RPMI8226 (cell line): ENCODE measurements around the gene NPHP4.
"Not testable (repeated sequence)": the region's sequence is repeated elsewhere in the genome, so short reads cannot be mapped to it uniquely, and the experiment has no call there.

Experiments
- DNase-seq: peaks from one replicate; pipeline ENCODE4 v3.0.0-alpha.2; 2015

Gene NPHP4

DNA sequence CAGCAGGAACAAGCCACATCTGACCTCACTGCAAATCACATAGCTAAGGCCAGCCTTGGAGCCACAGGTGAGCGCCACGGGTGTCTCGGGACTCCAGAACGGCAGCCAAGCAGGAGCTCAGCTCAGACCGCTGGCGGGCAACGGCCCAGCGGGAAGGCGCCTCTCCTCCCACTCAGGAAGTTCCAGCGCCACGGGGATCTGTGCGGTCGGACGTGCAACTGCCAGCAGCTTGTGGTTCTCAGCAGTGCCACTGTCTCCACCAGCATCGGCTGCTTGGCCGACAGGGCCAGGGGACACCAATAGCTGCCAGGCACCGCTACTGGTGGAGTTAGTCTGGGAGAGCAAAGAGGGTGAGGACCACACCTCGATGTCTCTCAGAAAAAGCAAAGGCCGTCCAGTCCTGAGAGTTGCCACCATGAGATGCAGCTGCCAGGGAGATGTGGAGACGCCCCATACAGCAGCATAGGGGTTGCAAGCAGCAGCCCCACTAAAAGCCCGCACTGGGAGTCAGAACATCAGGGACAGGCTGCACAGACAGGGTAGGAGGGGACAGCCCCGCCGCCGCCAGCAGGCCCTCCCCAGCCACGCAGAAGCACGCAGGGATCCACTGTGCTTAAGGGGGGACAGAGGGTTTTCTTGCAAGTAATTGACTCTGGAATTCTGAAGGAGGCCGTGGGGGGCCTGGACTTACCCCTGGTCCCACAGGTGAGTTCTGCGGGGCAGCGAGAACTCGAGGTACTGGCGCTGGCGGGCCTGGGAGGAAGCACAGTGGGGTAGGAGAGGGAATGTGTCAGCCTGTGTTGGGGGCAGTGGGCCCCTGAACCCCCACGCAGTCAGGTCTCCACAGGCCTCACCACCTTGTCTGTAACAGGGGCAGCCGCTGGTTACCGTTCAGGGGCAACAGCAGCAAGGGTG is 83.5 kb downstream of the NPHP4 start:
- DNase-seq: no peak

GRCh38 chr1:5907966-5908365 is 84.3 kb downstream of the NPHP4 start:
- no peak for DNase-seq

- DNase-seq: no peak
Observed at GRCh38 chr1:5907386-5907785, 84.8 kb downstream of the NPHP4 start.

DNA sequence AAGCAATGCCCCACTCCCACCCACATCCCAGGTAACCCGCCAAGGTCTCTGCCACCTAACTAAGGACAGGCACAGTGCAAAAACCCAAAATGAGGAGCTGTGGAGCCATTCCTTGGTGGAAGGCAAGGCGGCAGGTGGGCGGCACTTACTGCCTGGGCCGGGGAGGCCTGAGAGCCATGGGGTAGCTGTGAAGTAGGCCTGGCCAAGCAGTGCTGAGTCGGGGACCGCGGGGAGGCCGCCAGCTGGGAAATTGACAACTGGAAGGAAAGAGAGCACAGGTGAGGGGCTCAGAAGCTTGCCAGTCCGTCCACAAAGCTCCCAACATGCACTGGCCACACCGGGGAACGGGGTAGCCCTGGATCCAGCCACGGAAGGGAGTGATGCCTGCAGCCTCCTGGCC is 85.3 kb downstream of the NPHP4 start:
- DNase-seq: no peak

- DNase-seq: no peak
Observed at GRCh38 chr1:5906116-5906515, 86.1 kb downstream of the NPHP4 start.

DNA sequence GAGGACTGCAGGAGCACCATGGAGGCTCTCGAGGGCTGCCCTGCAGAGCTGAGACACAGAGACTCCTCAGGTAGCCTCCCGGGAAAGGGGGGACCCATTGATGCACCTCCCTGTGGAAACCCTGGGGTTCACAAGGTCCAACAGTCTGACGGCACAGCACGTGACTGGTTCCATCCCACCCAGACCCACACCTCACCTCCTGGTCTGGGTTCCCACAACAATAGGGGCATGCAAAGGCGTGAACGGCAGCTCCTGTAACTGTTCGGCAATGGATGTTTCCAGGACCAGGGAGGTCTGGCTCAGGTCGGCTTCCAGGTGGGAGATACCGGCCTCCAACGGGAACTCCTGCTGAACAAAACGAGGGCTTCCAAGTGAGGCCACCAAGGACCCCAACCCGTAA is 86.8 kb downstream of the NPHP4 start:
- no peak for DNase-seq

GRCh38 chr1:5904551-5904950 is 87.7 kb downstream of the NPHP4 start:
- DNase-seq: no peak

DNA sequence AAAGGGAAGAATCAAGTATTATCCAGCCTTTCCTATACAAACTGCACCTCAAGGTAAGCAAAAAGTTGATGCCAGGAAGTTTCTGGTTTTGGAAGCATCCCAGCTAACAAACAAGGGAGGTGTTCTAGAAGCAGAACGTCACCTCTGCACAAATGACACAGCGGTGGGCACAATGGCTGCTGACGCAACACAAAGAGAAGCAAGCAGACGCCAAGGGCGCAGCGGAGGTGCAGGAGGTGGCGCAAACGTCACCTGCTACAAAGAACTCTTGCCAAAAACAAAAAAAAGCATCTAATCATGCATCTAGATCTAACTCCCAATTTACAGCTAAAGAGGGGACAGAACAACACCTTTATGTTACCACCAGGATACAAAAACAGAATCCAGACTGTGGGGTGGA is 88.5 kb downstream of the NPHP4 start:
- DNase-seq: no peak

DNA sequence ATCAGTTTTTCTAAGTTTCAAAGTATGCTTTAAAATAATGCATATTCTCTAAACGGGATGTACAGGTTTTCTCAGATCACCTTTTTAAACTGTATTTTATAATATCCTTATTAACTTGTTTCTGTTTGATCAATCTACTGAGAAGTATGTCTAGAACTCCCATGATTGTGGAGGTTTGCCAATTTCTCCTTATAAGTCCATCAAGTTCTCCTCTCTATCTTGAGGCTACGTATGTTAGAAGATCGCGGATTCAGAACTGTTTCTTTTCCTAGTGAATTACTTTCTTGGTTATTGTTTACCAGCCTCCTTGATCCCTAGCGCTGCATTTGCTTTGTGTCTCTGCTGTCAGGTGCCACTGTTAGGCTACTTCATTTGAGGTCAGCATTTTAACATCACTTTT is 89.2 kb downstream of the NPHP4 start:
- no peak for DNase-seq

DNA sequence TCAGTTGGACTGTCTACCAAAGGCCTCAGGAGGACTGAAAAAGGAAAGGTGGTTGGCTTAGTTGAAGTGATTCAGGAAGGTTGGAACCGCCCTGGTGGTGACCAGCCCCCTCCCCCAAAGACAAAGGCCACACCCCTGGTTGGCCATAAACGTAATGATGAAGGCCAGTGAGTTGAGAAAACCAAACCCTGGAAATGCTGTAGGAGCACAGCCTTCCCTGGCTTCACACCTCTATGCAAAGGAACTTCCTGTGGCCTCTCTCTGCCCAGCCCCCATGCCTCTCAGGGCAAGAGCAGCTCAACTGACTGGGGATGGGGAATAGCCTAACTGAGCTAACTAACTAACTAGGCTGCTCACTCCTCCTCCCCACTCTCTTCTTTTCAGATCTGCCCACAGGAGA is 90.4 kb downstream of the NPHP4 start:
- no peak for DNase-seq

DNA sequence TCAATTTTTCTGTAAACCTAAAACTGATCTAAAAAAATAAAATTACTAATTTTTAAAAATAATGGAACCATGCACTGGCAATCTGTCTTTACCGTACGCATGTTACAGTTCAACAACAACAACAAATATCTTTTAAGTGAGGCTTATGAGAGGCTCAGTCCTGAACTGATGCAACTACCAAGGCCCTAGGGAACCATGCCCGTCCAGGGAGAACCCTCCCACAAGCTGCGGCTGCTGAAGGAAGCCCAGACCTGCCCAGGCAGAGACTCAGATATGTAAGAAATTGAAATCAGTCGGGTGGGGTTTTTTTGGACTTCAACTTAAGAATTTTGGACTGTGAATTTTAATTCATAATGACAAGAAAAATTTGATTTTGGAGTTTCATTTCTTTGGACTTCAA is 91.1 kb downstream of the NPHP4 start:
- DNase-seq: no peak

DNA sequence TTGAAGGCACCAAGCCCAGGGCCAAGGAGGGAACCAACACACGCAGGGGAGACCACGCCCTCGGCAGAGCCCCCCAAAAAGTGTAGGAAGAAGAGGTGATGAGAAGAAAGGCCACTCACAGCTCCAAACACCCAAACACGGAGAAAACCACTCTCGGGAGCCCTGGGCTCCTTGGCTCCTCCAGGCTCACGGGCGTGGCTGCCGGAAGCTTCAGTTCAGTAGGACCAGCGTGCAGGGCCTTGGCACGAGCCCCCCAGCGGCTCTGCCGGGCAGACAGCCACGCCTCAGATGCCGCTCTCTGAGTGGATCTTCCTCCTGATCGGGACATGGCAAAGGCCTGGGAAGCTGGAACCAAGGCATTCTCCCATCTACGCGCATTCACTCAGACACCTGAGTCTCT is 94.0 kb downstream of the NPHP4 start:
- no peak for DNase-seq

DNA sequence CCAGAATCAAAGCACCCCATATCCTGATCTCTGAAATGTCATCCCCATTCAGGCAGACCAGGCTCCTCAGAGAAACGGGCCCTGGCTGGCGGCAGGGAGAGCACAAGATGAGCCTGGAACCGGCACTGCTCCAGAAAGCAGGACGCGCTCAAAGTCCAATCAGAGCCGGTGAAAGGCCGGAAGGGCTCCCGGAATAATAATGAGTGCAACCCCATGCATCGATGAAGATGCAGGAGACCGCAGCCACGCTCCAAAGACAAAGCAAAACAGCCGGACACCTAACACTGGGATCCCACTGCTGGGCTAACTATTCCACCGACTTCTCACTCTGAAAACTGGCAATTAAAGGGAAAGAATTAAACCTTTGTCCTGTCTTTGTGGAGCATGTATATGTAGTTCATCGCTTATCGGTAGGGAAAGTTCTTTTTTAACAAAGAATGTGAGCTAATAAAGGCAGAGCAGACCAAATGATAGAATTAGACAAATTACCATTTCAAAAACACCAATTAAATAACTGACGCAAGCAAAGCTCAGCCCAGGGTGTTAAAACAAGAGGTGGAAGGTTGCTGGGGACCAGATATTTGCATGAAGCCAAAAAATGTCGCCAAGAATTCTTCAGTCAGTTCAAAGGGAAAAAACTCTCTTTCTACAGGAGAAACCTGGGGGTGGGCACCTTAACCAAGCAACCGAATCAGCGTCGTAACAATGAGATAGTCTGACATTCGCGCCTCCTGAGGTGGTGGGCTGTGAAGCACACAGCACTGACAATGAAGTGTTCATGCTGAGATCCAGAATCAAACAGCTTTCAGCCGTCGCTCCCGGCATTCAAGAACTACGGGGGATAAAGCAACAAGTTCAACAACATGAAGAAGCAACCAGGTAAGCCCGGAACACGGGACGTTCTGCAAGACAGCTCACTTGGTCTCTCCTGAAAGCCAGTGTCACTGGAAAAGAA is 95.2 kb downstream of the NPHP4 start:
- DNase-seq: no peak

DNA sequence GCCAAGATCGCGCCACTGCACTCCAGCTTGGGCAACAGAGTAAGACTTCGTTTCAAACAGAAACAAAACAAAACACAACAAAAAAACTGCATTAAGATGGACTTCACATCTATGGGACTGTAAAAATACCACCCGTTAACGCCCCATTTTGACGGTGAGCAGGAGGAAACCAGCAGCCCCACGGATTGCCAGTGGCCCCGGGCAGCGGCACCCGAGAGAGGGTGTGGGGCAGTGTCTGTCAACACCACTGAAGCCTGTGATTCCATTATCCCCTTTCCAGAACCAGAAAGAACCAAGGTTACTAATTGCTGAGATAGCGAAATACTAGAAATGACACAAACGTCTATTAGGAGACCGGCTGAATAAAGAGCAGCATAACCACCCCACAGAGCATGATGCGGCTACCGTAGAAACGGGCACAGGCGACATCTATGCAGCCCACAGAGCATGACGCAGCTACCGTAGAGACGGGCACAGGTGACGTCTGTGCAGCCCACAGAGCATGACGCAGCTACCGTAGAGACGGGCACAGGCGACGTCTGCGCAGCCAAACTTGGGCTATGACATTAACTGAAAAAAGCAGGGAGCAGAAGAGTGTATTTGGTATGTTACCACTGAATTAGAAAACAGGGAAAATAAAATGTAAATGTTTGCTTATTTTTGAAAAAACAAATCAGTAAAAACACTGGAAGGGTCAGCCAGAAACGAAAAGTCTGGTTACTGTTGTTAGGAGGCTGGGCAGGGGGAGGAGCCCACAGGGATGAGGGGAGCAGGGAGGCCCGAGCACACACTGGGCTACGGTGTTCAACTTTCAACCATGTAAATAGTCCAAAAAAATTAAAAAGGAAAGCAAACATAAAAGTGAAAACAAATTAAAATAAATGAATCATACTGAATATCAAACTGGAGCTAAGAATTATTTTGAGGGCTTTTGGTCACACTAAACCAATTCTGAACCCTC is 96.5 kb downstream of the NPHP4 start:
- DNase-seq: no peak

GRCh38 chr1:5893699-5894278 is 98.4 kb downstream of the NPHP4 start:
- DNase-seq: not testable (repeated sequence)

DNA sequence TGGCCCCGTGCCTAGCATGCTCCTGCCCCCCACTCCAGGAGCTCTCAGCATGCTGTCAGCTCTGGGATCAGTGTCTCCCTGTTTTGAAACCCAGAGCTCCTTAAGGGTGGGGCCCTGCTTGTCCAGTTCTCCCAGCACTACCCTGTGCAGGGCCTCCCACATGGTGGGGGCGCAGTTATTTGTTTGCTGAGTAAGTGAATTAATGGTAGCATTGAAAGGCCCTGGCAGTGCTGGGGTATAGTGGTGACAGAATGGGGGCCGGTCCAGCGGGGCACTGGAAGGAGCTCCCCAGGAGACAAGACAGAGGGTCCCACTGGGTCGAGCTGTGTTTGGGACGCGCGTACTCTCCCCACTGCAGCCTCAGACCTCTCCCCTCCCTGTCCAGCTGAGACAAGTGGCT is 99.9 kb downstream of the NPHP4 start:
- no peak for DNase-seq

DNA sequence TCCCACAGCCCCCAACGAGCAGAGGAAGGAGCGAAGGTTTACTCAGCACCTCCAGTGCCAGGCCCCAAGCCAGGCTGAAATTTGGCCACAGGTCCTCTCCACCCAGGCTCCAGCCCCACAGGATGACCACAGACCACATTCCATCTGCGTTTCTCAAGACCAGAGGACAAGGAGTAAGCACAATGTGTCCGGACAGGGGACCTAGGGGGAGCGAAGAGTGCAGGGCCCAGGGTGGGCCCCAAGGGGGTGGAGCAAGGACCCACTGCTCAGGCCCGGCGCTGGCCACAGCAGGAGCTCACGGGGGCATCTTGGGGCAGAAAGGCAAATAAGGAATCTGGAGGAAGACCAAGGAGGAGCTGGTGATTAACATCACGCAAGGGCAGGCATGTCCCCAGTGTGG is 100.5 kb downstream of the NPHP4 start:
- no peak for DNase-seq

GRCh38 chr1:5891137-5891536 is 101.1 kb downstream of the NPHP4 start:
- no peak for DNase-seq

- DNase-seq: no peak
Observed at GRCh38 chr1:5890346-5891106, 101.7 kb downstream of the NPHP4 start.

GRCh38 chr1:5889901-5890300 is 102.3 kb downstream of the NPHP4 start:
- no peak for DNase-seq

DNA sequence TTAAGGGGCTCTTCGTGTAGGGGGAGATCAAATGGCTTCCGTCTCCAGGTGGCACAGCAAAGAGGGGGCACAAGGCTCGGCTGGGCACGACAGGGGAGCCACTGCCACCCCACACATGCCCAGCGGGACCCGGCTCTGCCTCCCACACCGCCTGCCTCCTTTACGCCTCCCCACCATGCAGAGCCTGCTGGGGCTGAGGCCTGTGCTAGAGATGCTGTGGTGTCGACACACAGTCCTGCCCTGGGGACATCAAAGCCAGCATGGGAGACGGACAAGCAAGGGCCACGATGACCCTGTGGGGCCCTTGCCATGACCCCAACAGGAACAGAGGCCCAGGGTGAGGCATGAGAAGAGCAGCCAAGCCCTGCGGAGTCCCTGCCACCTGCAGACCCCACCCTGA is 102.8 kb downstream of the NPHP4 start:
- DNase-seq: no peak
